ENCODE data around the gene CYTH2.

The CYTH2 gene

GRCh38 chr19:48450863-48451262, 18.3 kb upstream of the CYTH2 start:
- peaks cover 21% of the 10 kb centered on the region for H3K4me1 Mint-ChIP-seq
- H3K27ac Mint-ChIP-seq: no peak overlapping the region
- H3K27me3 Mint-ChIP-seq (ENCODE audit: low read depth, poor library complexity): no peaks in the 10 kb centered on the region
- peaks cover 47% of the 10 kb centered on the region for H3K36me3 Mint-ChIP-seq (ENCODE audit: low read depth)
- no peak for DNase-seq
- no peaks in the 10 kb centered on the region for H3K9me3 Mint-ChIP-seq
- no peak overlapping the region for H3K4me3 Mint-ChIP-seq
- TF ChIP-seq, protein P1, sequence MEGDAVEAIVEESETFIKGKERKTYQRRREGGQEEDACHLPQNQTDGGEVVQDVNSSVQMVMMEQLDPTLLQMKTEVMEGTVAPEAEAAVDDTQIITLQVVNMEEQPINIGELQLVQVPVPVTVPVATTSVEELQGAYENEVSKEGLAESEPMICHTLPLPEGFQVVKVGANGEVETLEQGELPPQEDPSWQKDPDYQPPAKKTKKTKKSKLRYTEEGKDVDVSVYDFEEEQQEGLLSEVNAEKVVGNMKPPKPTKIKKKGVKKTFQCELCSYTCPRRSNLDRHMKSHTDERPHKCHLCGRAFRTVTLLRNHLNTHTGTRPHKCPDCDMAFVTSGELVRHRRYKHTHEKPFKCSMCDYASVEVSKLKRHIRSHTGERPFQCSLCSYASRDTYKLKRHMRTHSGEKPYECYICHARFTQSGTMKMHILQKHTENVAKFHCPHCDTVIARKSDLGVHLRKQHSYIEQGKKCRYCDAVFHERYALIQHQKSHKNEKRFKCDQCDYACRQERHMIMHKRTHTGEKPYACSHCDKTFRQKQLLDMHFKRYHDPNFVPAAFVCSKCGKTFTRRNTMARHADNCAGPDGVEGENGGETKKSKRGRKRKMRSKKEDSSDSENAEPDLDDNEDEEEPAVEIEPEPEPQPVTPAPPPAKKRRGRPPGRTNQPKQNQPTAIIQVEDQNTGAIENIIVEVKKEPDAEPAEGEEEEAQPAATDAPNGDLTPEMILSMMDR (IDR thresholded peaks at IDR 0.05): no peak

DNA sequence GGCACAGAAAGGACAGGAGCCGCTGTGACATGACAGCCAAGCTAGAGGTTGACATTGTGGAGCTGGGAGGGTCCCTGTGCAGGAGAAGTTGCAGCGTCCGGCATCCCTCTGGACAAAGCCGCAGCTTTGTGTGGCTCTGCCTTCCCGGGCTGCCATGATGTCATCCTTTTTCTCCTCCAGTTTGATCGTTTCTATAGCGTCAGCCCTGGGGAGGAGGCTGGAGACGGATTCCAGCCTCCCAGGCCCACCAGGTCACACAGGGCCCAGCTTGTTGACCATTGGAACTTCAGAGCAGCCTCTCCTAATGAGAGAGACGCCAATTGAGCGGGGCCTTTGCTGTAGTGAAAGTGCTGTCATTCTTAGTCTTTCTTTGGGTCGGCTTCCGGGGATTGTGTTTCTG, 17.5 kb upstream of the CYTH2 start:
- TF ChIP-seq, protein P1 (IDR thresholded peaks at IDR 0.05): no peak
- H3K9me3 Mint-ChIP-seq: no peaks in the 10 kb centered on the region
- H3K36me3 Mint-ChIP-seq (ENCODE audit: low read depth): peaks cover 47% of the 10 kb centered on the region
- H3K27ac Mint-ChIP-seq: peak overlapping the region; percentile 88
- DNase-seq: no peak
- H3K4me1 Mint-ChIP-seq: peaks cover 17% of the 10 kb centered on the region
- no peak overlapping the region for H3K4me3 Mint-ChIP-seq
- no peaks in the 10 kb centered on the region for H3K27me3 Mint-ChIP-seq (ENCODE audit: low read depth, poor library complexity)

- peaks cover 13% of the 10 kb centered on the region for H3K4me1 Mint-ChIP-seq
- H3K27ac Mint-ChIP-seq: peak overlapping the region; percentile 88
- TF ChIP-seq, protein P1 (IDR thresholded peaks at IDR 0.05): no peak
- no peaks in the 10 kb centered on the region for H3K27me3 Mint-ChIP-seq (ENCODE audit: low read depth, poor library complexity)
- H3K36me3 Mint-ChIP-seq (ENCODE audit: low read depth): peaks cover 50% of the 10 kb centered on the region
- DNase-seq: no peak
- H3K9me3 Mint-ChIP-seq: no peaks in the 10 kb centered on the region
- H3K4me3 Mint-ChIP-seq: no peak overlapping the region
Observed at GRCh38 chr19:48452289-48453190, 16.6 kb upstream of the CYTH2 start.

- peak overlapping the region; percentile 95 for H3K27ac Mint-ChIP-seq
Observed at GRCh38 chr19:48454150-48454730, 14.9 kb upstream of the CYTH2 start.

DNA sequence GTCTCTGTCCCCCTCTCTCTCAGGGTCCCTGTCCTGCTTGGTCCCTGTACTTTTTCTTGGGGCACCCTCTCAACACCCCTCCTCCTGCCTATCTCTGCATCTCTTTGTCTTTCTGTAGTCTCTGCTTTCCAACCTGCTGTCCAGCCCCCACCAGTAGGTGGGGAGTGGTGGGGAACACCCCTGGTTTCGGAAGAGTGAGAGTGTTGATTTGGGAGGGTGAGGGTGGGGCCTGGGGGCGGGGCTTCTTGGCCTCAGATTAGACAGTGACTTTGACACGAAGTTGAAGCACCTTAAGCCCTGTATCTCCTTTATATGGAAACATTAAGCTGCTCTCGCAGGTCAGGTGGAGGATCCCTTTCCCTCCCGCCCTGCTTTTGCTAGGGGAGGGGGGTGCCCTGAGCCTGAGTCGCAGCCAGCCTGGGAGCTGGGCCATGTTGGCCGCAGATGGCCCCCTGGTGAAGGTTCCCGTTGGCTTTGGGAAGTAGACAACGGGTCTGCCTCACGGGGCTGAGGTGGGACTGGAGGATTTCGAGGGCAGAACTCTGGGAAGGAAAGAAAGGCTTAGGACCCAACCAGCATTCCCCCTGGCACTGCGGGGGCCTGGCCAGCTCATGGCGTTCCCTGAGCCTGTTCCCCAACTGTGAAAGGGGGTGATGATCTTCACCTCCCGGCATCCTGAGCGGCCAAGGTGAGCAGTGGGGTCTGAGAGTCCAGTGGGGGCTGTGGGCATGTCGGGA, 13.8 kb upstream of the CYTH2 start, which contains the start of gene KCNJ14:
Gene KCNJ14 (plus strand): TSS at position 404 of the 737 bp plus-strand sequence. CDS start 6,151 bp downstream, outside the sequence.
- Mint-ChIP-seq H3K4me3 (no peak within 1 kb of the TSS), H3K27me3 (ENCODE audit: low read depth, poor library complexity) (no peaks in the 10 kb centered on the region), H3K9me3 (no peaks in the 10 kb centered on the region), H3K4me1 (peaks cover 15% of the 10 kb centered on the region), H3K36me3 (ENCODE audit: low read depth) (peaks cover 44% of the 10 kb centered on the region), H3K27ac (peak within 1 kb of the TSS; percentile 95)
- TF ChIP-seq, protein P1 (IDR thresholded peaks at IDR 0.05): no peak
- DNase-seq: no peak

More at GRCh38 chr19:48454150-48454730, 14.9 kb upstream of the CYTH2 start:
- Mint-ChIP-seq H3K4me1 (peaks cover 12% of the 10 kb centered on the region), H3K9me3 (no peaks in the 10 kb centered on the region), H3K4me3 (no peak overlapping the region), H3K36me3 (ENCODE audit: low read depth) (peaks cover 44% of the 10 kb centered on the region), H3K27me3 (ENCODE audit: low read depth, poor library complexity) (no peaks in the 10 kb centered on the region)
- TF ChIP-seq, protein P1 (IDR thresholded peaks at IDR 0.05): no peak
- DNase-seq: no peak
